HG02852 (cell line): ENCODE measurements around the gene EXOC3L4.
"Not testable (repeated sequence)": the region's sequence is repeated elsewhere in the genome, so short reads cannot be mapped to it uniquely, and the experiment has no call there.

Experiments used
- ATAC-seq: cut with Tn5 transposase; IDR thresholded peaks from one replicate; pipeline ENCODE4 v1.9.1; 2021; ENCODE audit warnings: mild to moderate bottlenecking, moderate library complexity; ENCODE audit not compliant: unreplicated experiment

The EXOC3L4 gene

DNA sequence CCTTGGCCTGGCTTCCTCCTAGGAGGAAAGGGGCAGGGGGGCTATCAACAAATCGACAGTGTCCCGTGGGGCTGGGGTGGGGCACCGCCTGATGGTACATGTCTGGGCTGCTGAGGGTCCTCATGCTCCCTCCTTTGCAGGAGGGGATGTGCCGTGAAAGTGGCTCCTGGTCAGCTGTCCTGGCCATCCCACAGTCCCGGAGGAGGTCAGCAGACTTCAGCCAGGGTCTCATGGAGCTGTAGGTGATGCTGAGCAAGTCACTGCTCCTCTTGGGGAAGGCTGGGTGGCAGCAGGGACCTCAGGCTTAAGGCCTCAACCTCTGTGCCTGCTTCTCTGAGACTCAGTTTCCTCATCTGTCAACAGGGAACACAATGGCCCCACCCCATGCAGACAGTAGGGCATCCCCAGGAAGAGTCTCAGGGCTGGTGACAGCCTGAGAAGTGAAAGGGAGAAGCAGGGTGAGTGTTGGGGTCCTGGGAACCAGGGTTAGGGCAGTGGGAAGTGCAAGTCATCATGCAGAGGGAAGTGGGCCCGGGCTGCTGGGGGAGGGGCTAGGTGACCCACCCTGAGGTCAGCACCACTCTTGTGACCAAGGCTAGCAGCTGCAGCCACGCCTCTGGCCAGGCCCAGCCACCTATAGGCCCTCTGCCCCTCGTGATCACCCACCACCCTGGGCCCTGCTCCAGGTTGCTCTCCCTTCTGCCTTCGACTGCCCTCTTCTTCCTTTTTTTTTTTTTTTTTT lies 24.3 kb downstream of the EXOC3L4 start:
- no peak for ATAC-seq

- ATAC-seq: not testable (repeated sequence)
Observed at GRCh38 chr14:103119527-103119926, 25.0 kb downstream of the EXOC3L4 start.

GRCh38 chr14:103121121-103121845 lies 26.8 kb downstream of the EXOC3L4 start:
- ATAC-seq: no peak

GRCh38 chr14:103121846-103122584 lies 27.5 kb downstream of the EXOC3L4 start:
- no peak for ATAC-seq

GRCh38 chr14:103122585-103122946 lies 28.0 kb downstream of the EXOC3L4 start:
- no peak for ATAC-seq

GRCh38 chr14:103122947-103123633 lies 28.6 kb downstream of the EXOC3L4 start, which contains the start of gene TNFAIP2:
Gene TNFAIP2, plus strand, starts transcription at chr14:103123461. Its CDS starts 2,997 bp downstream, at chr14:103126458.
- no peak for ATAC-seq

- ATAC-seq: no peak
Observed at GRCh38 chr14:103123634-103124500, 29.3 kb downstream of the EXOC3L4 start.

GRCh38 chr14:103124501-103125001 lies 30.0 kb downstream of the EXOC3L4 start:
- ATAC-seq: no peak

DNA sequence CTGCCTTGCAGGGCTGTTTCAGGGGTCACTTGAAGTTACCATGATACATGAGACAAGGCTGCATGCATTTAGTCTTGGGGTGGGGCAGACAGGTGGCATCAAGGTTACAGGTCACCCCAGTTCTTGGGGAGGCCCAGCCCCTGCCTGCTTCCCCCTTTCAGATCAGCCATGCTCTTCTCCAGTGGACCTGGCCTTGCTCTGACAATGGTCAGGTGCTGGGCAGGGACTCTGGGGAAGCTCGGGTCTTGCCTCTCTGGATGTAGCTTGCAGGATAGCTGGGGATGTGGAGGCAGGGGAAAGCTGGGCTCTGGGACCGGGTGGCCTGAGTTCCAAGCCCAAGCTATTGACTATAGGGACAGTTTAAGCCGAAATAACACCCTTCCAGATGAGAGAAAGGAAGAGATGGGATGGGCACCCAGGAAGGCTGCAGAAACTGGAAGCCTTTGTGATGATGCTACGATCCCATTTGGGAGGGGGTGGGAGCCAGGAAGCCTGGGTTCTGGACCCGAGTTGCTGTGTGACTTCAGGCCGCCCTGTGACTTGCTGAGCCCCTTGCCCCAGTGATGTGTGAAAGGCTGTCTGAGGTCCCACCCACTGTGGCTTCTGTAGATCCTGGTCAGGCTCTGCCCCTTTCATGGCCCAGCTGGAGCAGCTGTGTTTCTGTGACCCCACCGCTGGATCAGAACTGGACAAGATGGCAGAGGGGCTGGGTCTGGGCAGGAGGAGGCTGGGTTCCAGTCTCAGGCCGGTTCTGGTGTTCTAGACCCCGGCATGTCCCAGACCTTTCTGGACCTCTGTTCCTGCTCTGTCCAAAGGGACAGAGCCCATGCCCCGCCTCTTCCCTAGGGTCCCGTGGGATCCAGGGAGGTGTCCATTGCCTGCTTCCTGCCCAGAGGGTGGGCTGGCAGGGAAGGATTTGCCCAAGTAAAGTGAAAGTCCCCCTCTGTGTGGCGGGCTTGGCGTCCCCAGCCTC lies 30.9 kb downstream of the EXOC3L4 start:
- ATAC-seq: no peak

DNA sequence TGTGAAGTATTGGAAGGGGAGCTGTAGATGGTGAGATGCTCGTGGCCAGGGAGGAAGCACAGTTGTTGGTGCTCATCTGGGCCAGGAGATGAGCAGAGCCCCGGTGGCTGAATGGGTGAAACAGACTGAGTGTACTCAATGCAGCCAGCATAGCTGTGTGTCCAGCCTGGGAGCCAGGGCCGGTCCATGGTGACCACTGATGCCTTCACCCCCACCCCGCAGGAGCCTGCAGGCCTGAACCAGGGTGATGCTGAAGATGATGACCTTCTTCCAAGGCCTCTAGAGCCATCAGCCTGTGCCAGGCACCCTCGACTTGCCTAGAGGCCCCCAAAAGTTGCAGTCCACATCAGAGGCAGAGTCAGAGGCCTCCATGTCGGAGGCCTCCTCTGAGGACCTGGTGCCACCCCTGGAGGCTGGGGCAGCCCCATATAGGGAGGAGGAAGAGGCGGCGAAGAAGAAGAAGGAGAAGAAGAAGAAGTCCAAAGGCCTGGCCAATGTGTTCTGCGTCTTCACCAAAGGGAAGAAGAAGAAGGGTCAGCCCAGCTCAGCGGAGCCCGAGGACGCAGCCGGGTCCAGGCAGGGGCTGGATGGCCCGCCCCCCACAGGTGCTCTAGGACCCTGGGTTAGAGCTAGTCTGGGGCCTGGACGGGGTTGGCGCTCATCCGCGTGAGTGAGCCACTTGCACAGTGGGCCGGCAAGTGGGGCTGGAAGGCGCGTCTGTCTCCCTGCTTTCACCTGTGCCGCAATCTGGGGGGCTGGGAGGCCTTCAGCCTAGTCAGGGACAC lies 31.8 kb downstream of the EXOC3L4 start:
- ATAC-seq: no peak

- no peak for ATAC-seq
Observed at GRCh38 chr14:103126873-103127304, 32.4 kb downstream of the EXOC3L4 start.

DNA sequence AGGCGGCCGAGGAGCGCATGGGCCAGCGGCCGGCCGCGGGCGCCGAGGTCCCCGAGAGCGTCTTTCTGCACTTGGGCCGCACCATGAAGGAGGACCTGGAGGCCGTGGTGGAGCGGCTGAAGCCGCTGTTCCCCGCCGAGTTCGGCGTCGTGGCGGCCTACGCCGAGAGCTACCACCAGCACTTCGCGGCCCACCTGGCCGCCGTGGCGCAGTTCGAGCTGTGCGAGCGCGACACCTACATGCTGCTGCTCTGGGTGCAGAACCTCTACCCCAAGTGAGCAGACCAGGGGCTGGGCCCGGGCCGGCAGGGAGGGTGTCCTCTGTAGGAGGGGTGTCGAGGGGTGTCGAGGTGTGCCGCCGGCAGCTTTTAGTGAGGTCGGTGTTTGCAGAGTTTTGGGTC lies 32.8 kb downstream of the EXOC3L4 start:
- ATAC-seq: no peak

DNA sequence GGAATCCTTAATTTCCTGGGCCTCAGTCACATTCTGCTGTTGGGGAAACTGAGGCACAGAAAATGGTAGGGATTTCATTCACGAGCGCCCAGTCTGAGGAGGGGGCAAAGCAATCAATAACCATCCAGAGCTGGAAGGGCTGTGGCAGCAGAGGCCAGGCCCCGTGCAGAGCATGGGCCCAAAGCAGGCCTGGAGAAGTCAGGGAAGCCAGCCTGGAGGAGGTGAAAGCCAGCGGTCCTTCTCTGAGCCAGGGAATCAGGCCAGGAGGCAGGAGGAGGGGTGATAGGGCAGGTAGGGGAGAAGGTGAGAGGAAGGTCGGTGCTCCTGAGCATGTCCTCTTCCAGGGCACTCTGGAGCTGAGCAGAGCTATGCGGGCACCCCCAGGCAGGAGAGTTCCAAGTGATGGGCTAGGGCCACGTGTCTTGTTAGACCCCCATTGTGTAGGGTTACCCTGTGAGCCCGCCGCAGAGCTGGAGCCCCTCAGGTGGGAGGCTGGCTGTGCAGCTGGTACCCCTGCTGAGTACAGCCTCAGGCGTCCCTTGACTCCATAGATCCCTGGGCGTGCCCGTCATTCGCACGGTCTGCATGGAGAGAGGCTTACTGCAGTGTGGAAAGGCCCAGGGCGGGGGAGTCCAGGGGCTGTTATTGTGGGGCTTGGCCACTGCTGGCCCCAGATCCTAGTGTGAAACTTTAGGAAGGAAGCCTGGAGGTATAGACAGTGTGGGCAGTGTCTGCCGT lies 33.5 kb downstream of the EXOC3L4 start:
- ATAC-seq: no peak

DNA sequence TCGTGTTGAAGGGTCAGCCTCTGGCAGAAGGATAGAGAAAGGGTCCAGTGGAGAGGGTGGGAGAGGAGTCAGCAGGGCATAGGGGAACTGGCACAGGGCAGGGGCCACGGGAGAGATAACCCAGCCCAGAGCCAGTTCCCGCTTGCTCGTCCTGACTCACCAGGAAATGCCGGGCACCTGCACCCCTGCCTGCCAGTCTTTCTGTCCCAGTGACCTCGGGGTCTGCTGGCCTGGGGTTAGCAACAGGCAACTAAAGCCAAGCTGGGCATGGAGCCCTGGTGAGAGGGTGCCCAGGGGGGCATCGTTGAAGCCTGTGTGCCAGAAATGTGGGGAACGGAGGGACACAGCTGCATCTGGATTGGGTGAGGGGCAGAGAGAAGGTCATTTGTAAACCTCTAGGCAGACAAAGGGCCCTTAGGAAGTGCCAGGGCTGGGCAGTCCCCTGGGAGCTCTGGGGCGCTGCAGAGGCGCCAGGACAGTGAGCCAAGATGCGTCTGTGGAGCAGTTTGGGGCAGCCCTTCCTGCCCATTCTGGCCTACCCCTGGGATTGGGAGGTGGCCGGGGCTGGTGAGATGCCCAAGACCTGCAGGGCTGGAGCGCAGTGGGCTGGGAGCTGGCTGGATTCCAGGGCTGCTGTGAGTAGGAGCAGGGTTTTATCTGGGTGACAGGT lies 34.2 kb downstream of the EXOC3L4 start:
- ATAC-seq: no peak

DNA sequence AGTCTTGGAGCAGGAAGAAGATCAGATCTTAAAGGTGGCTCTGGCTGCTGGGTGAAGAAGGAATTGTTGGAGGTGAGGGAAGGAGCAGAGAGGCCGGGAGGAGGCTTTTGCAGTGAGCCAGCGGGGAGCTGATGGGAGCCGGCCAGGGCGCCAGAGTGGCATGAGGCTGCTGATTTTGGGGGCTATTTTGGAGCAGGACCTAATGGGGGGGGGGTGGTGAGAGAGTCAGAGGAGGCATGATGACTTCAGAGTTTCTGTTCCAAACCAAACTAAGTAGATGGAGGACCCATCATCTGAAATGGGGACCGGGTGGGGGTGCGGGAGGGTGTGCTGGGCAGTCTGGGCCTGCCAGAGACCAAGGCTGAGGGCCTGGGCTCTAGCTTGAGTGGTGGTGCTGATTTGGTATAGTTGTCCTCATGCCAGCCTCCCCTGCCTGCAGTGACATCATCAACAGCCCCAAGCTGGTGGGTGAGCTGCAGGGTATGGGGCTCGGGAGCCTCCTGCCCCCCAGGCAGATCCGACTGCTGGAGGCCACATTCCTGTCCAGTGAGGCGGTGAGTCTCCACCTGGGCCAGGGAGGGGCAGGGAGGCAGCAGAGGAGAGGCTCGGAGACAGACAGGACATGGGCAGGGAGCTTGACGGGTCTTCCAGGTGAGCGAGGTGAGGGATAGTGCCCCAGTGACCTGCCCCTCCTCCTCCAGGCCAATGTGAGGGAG lies 34.9 kb downstream of the EXOC3L4 start:
- no peak for ATAC-seq
